PC-9 (cell line): ENCODE data around the gene ZNF629. TPM values are rescaled to one million over a fixed set of nuclear protein-coding genes. Genes with fewer than 3 reads are reported as not detected.

Experiments
- BruUV-seq: library from RNA; stranded (reverse); fragments of 400-500 nt; replicated peaks from 2 replicates; lab custom pipeline; 2021; lab: Mats Ljungman, UMichigan
- CTCF ChIA-PET: fragments of 300-600 bp; sonication (Branson Sonifier 250); formaldehyde crosslinking; loops from one replicate; lab custom pipeline; 2022; ENCODE audit warnings: antibody characterized with exemption; lab: Charles Lee
- POLR2A ChIA-PET: fragments of 300-600 bp; sonication (Branson Sonifier 250); formaldehyde crosslinking; loops from one replicate; lab custom pipeline; 2022; ENCODE audit warnings: antibody characterized with exemption; ENCODE audit not compliant: unreplicated experiment; lab: Charles Lee
- DNase-seq, 2 experiments: peaks; one replicate each; pipeline versions ENCODE4 v3.0.0 to v3.0.0-alpha.2; 2015 to 2022; ENCODE audit warnings: mixed read lengths in 1 of 2
- H2AFZ ChIP-seq: fragments of 200-600 bp; sonication (generic); 2 replicates; pipeline ENCODE4 v1.8.1; 2017; ENCODE audit warnings: antibody characterized with exemption
- H3F3A ChIP-seq: fragments of 200-600 bp; sonication (generic); 2 replicates; pipeline ENCODE4 v1.8.1; 2017; ENCODE audit warnings: antibody characterized with exemption, mild to moderate bottlenecking, low read depth; ENCODE audit not compliant: insufficient read depth
- H3K27ac ChIP-seq: fragments of 200-600 bp; sonication (generic); 2 replicates; pipeline ENCODE4 v1.6.1; 2016; ENCODE audit warnings: mixed run types
- H3K27me3 ChIP-seq: fragments of 200-600 bp; sonication (generic); 2 replicates; pipeline ENCODE4 v1.6.1; 2016; ENCODE audit warnings: low read depth, mixed run types; ENCODE audit not compliant: insufficient read depth
- H3K36me3 ChIP-seq: fragments of 200-600 bp; sonication (generic); 2 replicates; pipeline ENCODE4 v1.6.1; 2016; ENCODE audit warnings: low read depth, mixed run types
- H3K4me1 ChIP-seq: fragments of 200-600 bp; sonication (generic); replicated peaks from 2 replicates; pipeline ENCODE4 v1.6.1; 2016; ENCODE audit warnings: mixed run types; ENCODE audit not compliant: insufficient read depth
- H3K4me2 ChIP-seq: fragments of 200-600 bp; sonication (generic); 2 replicates; pipeline ENCODE4 v1.6.1; 2017; ENCODE audit warnings: mixed run types
- H3K4me3 ChIP-seq: fragments of 200-600 bp; sonication (generic); 2 replicates; pipeline ENCODE4 v1.6.1; 2016; ENCODE audit warnings: mixed run types
- H3K79me2 ChIP-seq: fragments of 200-600 bp; sonication (generic); 2 replicates; pipeline ENCODE4 v1.6.1; 2017; ENCODE audit warnings: low read depth, mixed run types
- H3K9me2 ChIP-seq: fragments of 200-600 bp; sonication (generic); 2 replicates; pipeline ENCODE4 v1.8.1; 2017; ENCODE audit warnings: mild to moderate bottlenecking; ENCODE audit not compliant: insufficient read depth
- H3K9me3 ChIP-seq: fragments of 200-600 bp; sonication (generic); 2 replicates; pipeline ENCODE4 v1.8.1; 2016; ENCODE audit warnings: low read depth; ENCODE audit not compliant: insufficient read depth
- H4K20me1 ChIP-seq: fragments of 200-600 bp; sonication (generic); 2 replicates; pipeline ENCODE4 v1.8.1; 2017; ENCODE audit not compliant: insufficient read depth
- intact Hi-C: fragments of 100-400 bp; cut with micrococcal nuclease; formaldehyde crosslinking; loops from one replicate; pipeline ENCODE4 v1.10.0; 2022; ENCODE audit not compliant: unreplicated experiment
- total RNA-seq: library from RNA; stranded (reverse); gene quantifications from 2 replicates; pipeline ENCODE4 v1.2.3, GENCODE V29; 2021
- TF ChIP-seq, protein P1 (sequence below): fragments of 200-600 bp; sonication (generic); conservative IDR thresholded peaks from 2 replicates; pipeline ENCODE4 v1.6.1; 2017; ENCODE audit warnings: mixed run types, antibody characterized with exemption, mild to moderate bottlenecking, moderate library complexity

ZNF629 gene
- total RNA-seq, 1 experiment from 2014 or later, result 25.6 TPM

DNA sequence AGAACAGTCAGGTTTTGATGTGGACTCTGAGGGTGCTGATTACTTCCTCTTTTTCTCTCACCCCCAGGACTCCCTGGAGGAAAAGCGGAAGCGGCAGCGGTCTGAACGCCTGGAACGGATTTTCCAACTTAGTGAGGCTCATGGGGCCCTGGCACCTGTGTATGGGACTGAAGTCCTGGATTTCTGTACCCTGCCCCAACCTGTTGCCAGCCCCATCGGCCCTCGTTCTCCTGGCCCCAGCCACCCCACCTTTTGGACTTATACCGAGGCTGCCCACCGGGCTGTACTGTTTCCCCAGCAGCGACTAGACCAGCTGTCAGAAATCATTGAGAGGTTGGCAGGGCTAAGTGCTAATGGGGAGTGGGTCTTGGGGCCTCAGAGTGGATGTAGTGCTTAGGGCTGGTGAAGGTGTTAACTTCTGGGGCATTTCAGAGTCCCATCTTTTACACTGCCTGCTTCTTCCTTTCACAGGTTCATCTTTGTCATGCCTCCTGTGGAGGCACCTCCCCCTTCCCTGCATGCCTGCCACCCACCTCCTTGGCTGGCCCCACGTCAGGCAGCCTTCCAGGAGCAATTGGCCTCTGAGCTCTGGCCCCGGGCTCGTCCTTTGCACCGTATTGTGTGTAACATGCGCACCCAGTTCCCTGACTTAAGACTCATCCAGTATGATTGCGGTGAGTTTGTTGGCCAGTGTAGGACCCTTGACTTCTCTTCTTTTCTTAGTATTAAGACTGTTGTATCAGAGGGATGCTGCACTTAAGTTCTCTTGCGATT lies 57.9 kb downstream of the ZNF629 start:
- H3K27me3 ChIP-seq, result no peaks in the 10 kb centered on the region
- H4K20me1 ChIP-seq, result peaks cover 27% of the 10 kb centered on the region
- H3K4me3 ChIP-seq, result no peak overlapping the region
- H3K9me3 ChIP-seq, result no peaks in the 10 kb centered on the region
- intact Hi-C loops, result no loop called here
- TF ChIP-seq, protein P1, sequence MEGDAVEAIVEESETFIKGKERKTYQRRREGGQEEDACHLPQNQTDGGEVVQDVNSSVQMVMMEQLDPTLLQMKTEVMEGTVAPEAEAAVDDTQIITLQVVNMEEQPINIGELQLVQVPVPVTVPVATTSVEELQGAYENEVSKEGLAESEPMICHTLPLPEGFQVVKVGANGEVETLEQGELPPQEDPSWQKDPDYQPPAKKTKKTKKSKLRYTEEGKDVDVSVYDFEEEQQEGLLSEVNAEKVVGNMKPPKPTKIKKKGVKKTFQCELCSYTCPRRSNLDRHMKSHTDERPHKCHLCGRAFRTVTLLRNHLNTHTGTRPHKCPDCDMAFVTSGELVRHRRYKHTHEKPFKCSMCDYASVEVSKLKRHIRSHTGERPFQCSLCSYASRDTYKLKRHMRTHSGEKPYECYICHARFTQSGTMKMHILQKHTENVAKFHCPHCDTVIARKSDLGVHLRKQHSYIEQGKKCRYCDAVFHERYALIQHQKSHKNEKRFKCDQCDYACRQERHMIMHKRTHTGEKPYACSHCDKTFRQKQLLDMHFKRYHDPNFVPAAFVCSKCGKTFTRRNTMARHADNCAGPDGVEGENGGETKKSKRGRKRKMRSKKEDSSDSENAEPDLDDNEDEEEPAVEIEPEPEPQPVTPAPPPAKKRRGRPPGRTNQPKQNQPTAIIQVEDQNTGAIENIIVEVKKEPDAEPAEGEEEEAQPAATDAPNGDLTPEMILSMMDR, result no peak
- POLR2A ChIA-PET, result no interaction called here
- DNase-seq, result no peak
- peaks cover 14% of the 10 kb centered on the region; the same call in 1 of the 2 replicates for H3K79me2 ChIP-seq
- no TSS peak for BruUV-seq
- no peaks in the 10 kb centered on the region for H3K4me1 ChIP-seq
- no peaks in the 10 kb centered on the region for H3K9me2 ChIP-seq
- H3K4me2 ChIP-seq, result no peak overlapping the region
- CTCF ChIA-PET, result no interaction called here
- H3K36me3 ChIP-seq, result peaks cover 54% of the 10 kb centered on the region
- no peak overlapping the region for H2AFZ ChIP-seq
- H3F3A ChIP-seq, result peaks cover 34% of the 10 kb centered on the region
- H3K27ac ChIP-seq, result no peak overlapping the region

Other genes starting within 250 kb of the ZNF629 start
- gene ZNF764, start 228.8 kb downstream of the ZNF629 start, total RNA-seq, result 12.3 and 12.4 TPM in 2 replicates
- 13.1 and 25.7 TPM in 2 replicates for gene ZNF688, start 215.5 kb downstream of the ZNF629 start, total RNA-seq
- gene ZNF785, start 201.5 kb downstream of the ZNF629 start, total RNA-seq, result 30.9 and 39.8 TPM in 2 replicates
- gene ZNF689, start 176.8 kb downstream of the ZNF629 start, total RNA-seq, result 9.1 and 10.1 TPM in 2 replicates
- 67.3 and 85.3 TPM in 2 replicates for gene PRR14, start 136.2 kb downstream of the ZNF629 start, total RNA-seq
- gene FBRS, start 128.8 kb downstream of the ZNF629 start, total RNA-seq, result 87.5 and 128 TPM in 2 replicates
- gene SRCAP, start 88.0 kb downstream of the ZNF629 start, total RNA-seq, result 92.0 and 116 TPM in 2 replicates
- gene PHKG2, start 38.8 kb downstream of the ZNF629 start, total RNA-seq, result 66.1 and 67.3 TPM in 2 replicates
- 17.9 and 19.9 TPM in 2 replicates for gene CFAP119, start 25.1 kb downstream of the ZNF629 start, total RNA-seq
- gene RNF40, start 24.9 kb downstream of the ZNF629 start, total RNA-seq, result 149 and 178 TPM in 2 replicates
- 59.3 and 66.9 TPM in 2 replicates for gene BCL7C, start 106.9 kb upstream of the ZNF629 start, total RNA-seq
- 11.6 and 17.0 TPM in 2 replicates for gene CTF1, start 109.4 kb upstream of the ZNF629 start, total RNA-seq
- 70.8 and 72.7 TPM in 2 replicates for gene FBXL19, start 136.4 kb upstream of the ZNF629 start, total RNA-seq
- gene ORAI3, start 161.9 kb upstream of the ZNF629 start, total RNA-seq, result 40.7 and 43.5 TPM in 2 replicates
- gene SETD1A, start 170.5 kb upstream of the ZNF629 start, total RNA-seq, result 29.6 and 33.2 TPM in 2 replicates
- gene HSD3B7, start 198.0 kb upstream of the ZNF629 start, total RNA-seq, result 34.8 and 44.2 TPM in 2 replicates
- 3.9 and 5.6 TPM in 2 replicates for gene STX1B, start 223.4 kb upstream of the ZNF629 start, total RNA-seq
- 85.8 and 100 TPM in 2 replicates for gene STX4, start 246.4 kb upstream of the ZNF629 start, total RNA-seq